Brain microvascular endothelial cell (primary cell): ENCODE data around the gene MYLK.

ENCODE experiments used
- DNase-seq: peaks from one replicate; pipeline ENCODE4 v3.0.0-alpha.2; 2020
- H3K27ac ChIP-seq: fragments of 250-450 bp; sonication (Bioruptor Pico); 2 replicates; pipeline ENCODE4 v1.5.1; 2020; ENCODE audit warnings: mild to moderate bottlenecking, moderate library complexity
- H3K27me3 ChIP-seq: fragments of 250-450 bp; sonication (Bioruptor Pico); replicated peaks from 2 replicates; pipeline ENCODE4 v1.5.1; 2020; ENCODE audit warnings: mild to moderate bottlenecking
- H3K36me3 ChIP-seq: fragments of 250-450 bp; sonication (Bioruptor Pico); replicated peaks from 2 replicates; pipeline ENCODE4 v1.5.1; 2020; ENCODE audit warnings: mild to moderate bottlenecking
- H3K4me3 ChIP-seq: 2 replicates; pipeline ENCODE4 v1.5.1; 2011; ENCODE audit warnings: low read depth, mild to moderate bottlenecking, control low read depth, low read length, moderate library complexity
- in situ Hi-C: cut with HindIII; loops from 2 replicates; pipeline ENCODE4 v1.10.0; 2017; ENCODE audit warnings: low sequenced_read_pairs, low pct_ligation_motif_present
- TF ChIP-seq, protein P1 (sequence below): IDR thresholded peaks from 2 replicates; pipeline ENCODE4 v1.5.1; 2011; ENCODE audit warnings: low read depth, mild to moderate bottlenecking, moderate library complexity, low read length, control low read depth, inconsistent platforms; ENCODE audit errors: missing control alignments

The MYLK gene

DNA sequence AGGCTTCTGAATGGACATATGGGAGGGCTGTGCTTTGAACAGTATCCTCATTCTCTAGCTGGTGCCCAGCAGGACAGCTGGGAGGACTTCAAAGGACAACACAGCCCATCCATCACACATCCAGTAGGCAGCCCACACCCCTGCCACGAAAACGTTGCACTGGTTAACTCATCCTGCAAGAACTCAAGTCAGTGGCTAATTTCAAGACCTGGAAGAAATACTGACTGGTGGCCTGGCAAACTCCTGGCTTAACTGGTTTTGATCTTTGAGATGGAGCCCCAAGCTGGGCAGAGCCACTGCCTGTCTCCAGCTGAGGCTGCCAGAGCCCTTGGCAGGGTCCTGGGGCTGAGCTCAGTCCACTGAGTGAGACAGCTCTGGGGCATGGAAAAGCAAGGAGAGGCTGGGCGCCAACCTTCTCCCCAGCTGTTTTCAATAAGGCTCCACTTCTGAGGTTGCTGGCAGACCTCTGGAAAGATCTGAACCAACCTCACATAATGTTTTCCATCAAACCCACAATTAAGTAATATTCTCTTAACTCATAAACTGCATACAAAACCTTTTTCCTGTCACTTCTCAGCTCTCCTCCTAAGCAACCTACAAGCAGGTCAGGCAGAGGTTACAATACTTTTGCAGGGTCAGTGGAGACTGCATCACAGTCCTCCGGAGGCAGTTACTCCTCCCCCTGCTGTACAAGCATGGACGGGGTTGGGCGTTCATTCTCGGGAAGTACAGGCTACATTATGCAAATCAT lies 110.3 kb downstream of the MYLK start:
- no peak for DNase-seq
- H3K4me3 ChIP-seq: no peak overlapping the region
- no peak overlapping the region for H3K27ac ChIP-seq
- H3K27me3 ChIP-seq: no peaks in the 10 kb centered on the region
- in situ Hi-C loops: no loop called here
- TF ChIP-seq, protein P1, sequence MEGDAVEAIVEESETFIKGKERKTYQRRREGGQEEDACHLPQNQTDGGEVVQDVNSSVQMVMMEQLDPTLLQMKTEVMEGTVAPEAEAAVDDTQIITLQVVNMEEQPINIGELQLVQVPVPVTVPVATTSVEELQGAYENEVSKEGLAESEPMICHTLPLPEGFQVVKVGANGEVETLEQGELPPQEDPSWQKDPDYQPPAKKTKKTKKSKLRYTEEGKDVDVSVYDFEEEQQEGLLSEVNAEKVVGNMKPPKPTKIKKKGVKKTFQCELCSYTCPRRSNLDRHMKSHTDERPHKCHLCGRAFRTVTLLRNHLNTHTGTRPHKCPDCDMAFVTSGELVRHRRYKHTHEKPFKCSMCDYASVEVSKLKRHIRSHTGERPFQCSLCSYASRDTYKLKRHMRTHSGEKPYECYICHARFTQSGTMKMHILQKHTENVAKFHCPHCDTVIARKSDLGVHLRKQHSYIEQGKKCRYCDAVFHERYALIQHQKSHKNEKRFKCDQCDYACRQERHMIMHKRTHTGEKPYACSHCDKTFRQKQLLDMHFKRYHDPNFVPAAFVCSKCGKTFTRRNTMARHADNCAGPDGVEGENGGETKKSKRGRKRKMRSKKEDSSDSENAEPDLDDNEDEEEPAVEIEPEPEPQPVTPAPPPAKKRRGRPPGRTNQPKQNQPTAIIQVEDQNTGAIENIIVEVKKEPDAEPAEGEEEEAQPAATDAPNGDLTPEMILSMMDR: no peak
- H3K36me3 ChIP-seq: no peaks in the 10 kb centered on the region

DNA sequence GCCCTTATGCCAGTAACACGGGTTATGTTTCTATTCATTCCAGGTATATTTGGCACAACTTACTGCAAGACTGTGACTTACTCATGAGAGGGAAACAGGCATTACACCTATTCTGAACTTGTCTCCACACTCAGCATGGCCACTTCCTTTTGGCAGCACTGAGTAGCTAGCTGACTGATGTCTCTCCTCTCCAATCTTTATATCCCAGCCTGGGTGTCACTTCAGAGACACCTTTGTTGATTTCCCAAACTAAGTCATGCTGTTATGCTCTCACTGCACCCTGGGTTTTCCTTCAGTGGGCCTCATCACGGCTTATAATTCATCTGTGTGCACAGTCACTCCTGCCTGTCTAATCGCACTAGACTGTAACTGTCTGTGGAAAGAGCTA lies 114.8 kb downstream of the MYLK start:
- no peaks in the 10 kb centered on the region for H3K27me3 ChIP-seq
- DNase-seq: no peak
- TF ChIP-seq, protein P1: no peak
- in situ Hi-C loops: no loop called here
- H3K4me3 ChIP-seq: no peak overlapping the region
- no peaks in the 10 kb centered on the region for H3K36me3 ChIP-seq
- H3K27ac ChIP-seq: no peak overlapping the region

GRCh38 chr3:123768480-123769355 lies 115.4 kb downstream of the MYLK start:
- TF ChIP-seq, protein P1: no peak

GRCh38 chr3:123767564-123768292 lies 116.4 kb downstream of the MYLK start:
- in situ Hi-C loops: no loop called here
- H3K27ac ChIP-seq: no peak overlapping the region

More at GRCh38 chr3:123768480-123769355, 115.4 kb downstream of the MYLK start:
- no peaks in the 10 kb centered on the region for H3K36me3 ChIP-seq
- H3K27me3 ChIP-seq: no peaks in the 10 kb centered on the region
- no peak for DNase-seq
- H3K27ac ChIP-seq: no peak overlapping the region
- in situ Hi-C loops: no loop called here
- no peak overlapping the region for H3K4me3 ChIP-seq

GRCh38 chr3:123767009-123767372 lies 117.1 kb downstream of the MYLK start:
- in situ Hi-C loops: no loop called here
- Histone ChIP-seq H3K27ac (no peak overlapping the region), H3K4me3 (no peak overlapping the region), H3K36me3 (no peaks in the 10 kb centered on the region), H3K27me3 (no peaks in the 10 kb centered on the region)
- DNase-seq: no peak
- TF ChIP-seq, protein P1: no peak

More at GRCh38 chr3:123767564-123768292, 116.4 kb downstream of the MYLK start:
- H3K4me3 ChIP-seq: no peak overlapping the region
- TF ChIP-seq, protein P1: no peak
- H3K36me3 ChIP-seq: no peaks in the 10 kb centered on the region
- H3K27me3 ChIP-seq: no peaks in the 10 kb centered on the region
- no peak for DNase-seq
